ENCODE data around the gene ALDH1A3.

DNA sequence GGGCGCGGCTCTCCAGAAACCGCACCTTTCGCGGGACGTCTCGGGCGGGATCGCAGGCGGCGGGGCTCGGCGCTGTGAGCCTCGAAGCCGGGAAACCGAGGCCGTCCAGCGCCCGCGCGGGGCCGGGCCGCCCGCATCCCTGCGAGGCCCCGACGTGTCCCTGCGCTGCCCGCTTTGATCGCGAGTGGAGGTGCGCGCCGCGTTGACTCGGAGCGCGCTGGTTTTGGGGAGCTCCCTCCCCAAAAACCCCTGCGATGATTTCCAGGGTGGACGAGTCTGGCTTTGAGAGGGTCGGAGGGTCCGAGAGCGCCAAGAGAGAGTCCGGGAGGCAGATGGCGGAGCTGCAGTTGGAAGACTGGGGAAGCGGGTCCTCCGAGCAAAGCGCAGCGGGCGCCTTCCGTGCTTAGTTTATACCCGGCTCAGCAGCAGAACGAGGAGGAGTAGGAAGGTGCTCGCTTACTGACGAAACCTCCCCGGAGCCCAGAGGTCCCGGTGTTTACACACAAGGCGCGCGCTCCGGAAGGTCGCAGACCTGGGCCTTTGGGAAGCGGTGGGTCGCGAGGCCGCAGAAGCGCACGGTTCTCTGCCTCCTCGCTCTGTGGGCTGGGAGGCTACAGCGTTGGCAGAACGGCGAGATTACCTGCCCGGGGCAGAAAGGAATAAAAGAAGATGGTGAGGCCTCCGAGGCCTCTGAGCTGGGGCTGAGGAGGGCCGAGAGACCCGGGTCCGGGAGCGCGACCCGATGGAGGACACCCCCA lies 687 bp downstream of the ALDH1A3 start:
- TF ChIP-seq EZH2 (IDR thresholded peaks at IDR 0.05; ENCODE audit: low read length, unreplicated experiment) (no peak), EZH2phosphoT487 (IDR thresholded peaks at IDR 0.05; ENCODE audit: borderline replicate concordance, low read length) (no peak)
- TF ChIP-seq, protein P1, sequence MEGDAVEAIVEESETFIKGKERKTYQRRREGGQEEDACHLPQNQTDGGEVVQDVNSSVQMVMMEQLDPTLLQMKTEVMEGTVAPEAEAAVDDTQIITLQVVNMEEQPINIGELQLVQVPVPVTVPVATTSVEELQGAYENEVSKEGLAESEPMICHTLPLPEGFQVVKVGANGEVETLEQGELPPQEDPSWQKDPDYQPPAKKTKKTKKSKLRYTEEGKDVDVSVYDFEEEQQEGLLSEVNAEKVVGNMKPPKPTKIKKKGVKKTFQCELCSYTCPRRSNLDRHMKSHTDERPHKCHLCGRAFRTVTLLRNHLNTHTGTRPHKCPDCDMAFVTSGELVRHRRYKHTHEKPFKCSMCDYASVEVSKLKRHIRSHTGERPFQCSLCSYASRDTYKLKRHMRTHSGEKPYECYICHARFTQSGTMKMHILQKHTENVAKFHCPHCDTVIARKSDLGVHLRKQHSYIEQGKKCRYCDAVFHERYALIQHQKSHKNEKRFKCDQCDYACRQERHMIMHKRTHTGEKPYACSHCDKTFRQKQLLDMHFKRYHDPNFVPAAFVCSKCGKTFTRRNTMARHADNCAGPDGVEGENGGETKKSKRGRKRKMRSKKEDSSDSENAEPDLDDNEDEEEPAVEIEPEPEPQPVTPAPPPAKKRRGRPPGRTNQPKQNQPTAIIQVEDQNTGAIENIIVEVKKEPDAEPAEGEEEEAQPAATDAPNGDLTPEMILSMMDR (conservative IDR thresholded peaks at IDR 0.05; ENCODE audit: low read depth, low read length), result no peak

All from PC-3 (cell line).